Muscle layer of colon (tissue), 2 donors: Measurements from ENCODE around the gene PADI1.

ENCODE experiments used
- H3K27ac ChIP-seq: one replicate; pipeline ENCODE4 v1.7.0; 2013; ENCODE audit warnings: low read depth, mild to moderate bottlenecking, low read length, moderate library complexity
- H3K27me3 ChIP-seq, 2 donors: one replicate each; pipeline ENCODE4 v1.7.0; 2013; ENCODE audit warnings: low read length in 2 of 2, mild to moderate bottlenecking in 2 of 2; ENCODE audit not compliant: insufficient read depth in 2 of 2, control insufficient read depth in 1 of 2
- H3K36me3 ChIP-seq: one replicate; pipeline ENCODE4 v1.7.0; 2013; ENCODE audit warnings: mild to moderate bottlenecking, low read length; ENCODE audit not compliant: insufficient read depth
- H3K4me1 ChIP-seq: one replicate; pipeline ENCODE4 v1.7.0; 2013; ENCODE audit warnings: mild to moderate bottlenecking, low read length; ENCODE audit not compliant: insufficient read depth
- H3K4me3 ChIP-seq, 2 donors: one replicate each; pipeline ENCODE4 v1.7.0; 2013; ENCODE audit warnings: low read length in 2 of 2, low read depth in 1 of 2, mild to moderate bottlenecking in 1 of 2, moderate library complexity in 1 of 2
- H3K9ac ChIP-seq: one replicate; pipeline ENCODE4 v1.7.0; 2013; ENCODE audit warnings: low read length
- H3K9me3 ChIP-seq: one replicate; pipeline ENCODE4 v1.7.0; 2013; ENCODE audit warnings: mild to moderate bottlenecking, low read length
- donor health status: abdominal sarcoma.
- donor health status: Adenocarcinoma of cecum.

The PADI1 gene

DNA sequence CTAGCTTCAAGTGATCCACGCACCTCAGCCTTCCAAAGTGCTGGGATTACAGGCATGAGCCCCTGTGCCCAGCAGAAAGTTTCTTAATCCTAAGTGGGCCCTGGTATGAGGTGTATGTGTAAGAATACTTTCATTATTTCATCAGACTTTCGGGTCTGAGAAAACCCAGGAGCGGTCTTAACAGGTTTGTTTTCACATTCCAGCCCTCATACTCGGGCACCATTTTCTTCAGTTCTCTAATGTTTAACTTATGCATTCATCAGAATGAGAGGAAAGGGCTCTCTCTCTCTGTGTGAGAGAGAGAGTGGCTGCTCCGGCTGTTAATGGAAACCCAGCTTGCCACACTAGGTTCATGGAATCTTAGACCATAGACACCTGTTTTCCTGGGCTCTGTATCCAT lies 4.2 kb upstream of the PADI1 start:
- Histone ChIP-seq H3K27me3 (no peaks in the 10 kb centered on the region), H3K9me3 (no peaks in the 10 kb centered on the region), H3K4me1 (no peaks in the 10 kb centered on the region), H3K36me3 (no peaks in the 10 kb centered on the region), H3K4me3 (no peak overlapping the region), H3K9ac (no peak overlapping the region), H3K27ac (no peak overlapping the region)

DNA sequence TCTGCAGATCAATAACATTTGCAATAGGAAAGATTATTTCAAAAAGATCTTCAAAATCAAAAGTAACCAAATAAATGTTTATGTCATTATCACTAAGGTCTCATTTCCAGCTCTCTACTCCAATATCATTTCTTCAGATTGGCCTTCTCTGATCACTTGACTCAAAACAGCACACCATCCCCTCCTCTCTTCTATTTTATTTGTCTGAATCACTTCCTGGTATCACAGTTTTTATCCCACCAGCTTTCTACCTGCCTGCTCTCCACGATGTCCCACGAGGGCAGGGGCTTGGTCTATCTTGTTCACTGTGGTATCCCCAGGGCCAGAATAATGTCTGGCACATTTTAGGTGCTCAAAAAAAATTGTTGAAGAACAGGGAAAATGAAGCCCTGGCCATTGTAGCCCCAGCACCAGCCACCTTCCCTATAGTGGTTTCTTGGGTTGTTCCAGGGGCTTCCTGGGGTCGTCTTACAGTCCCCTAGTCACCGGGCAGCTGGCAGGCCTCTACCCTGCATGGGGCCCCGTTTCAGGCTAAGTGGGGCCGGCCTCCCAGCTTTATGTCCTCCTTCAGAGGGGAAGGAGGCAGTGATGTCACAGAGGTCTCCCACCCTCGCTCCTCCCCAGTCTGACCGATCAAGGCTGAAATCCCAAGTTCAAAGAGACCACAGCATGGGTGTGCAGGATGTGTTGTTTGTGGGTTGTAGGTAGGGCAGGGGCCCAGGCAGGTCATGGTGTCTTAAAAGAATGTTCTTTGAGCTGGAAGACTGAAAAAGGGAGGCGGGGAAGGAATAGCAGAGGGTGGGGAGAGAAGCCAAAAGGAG lies 3.5 kb upstream of the PADI1 start:
- Histone ChIP-seq H3K4me1 (no peaks in the 10 kb centered on the region), H3K27ac (no peak overlapping the region), H3K27me3 (no peaks in the 10 kb centered on the region)

DNA sequence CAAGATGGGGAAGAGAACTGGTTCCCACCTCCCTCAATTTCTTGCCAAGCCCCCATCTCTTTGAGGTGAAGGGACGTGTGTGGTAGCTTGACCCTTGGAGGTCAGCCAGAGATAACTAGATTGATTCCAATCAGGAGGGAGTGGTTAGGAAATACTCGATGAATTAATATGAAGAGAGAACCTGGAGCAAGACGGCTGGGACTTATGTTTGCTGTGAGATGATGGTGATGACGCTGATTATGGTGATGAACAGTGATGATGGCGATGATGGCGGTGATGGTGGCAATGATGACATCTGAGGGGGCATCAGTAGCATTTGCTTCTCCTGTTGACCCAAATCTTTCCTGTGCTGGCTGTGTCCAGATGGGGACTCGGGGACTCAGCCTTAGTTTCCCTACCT lies 724 bp downstream of the PADI1 start:
- Histone ChIP-seq H3K27ac (no peak overlapping the region), H3K27me3 (no peaks in the 10 kb centered on the region), H3K36me3 (no peaks in the 10 kb centered on the region), H3K4me3 (no peak overlapping the region), H3K4me1 (no peaks in the 10 kb centered on the region), H3K9ac (no peak overlapping the region), H3K9me3 (no peaks in the 10 kb centered on the region)

More for the DNA sequence above, 3.5 kb upstream of the PADI1 start:
- H3K4me3 ChIP-seq, result no peak overlapping the region
- no peaks in the 10 kb centered on the region for H3K36me3 ChIP-seq
- H3K9me3 ChIP-seq, result no peaks in the 10 kb centered on the region
- no peak overlapping the region for H3K9ac ChIP-seq

DNA sequence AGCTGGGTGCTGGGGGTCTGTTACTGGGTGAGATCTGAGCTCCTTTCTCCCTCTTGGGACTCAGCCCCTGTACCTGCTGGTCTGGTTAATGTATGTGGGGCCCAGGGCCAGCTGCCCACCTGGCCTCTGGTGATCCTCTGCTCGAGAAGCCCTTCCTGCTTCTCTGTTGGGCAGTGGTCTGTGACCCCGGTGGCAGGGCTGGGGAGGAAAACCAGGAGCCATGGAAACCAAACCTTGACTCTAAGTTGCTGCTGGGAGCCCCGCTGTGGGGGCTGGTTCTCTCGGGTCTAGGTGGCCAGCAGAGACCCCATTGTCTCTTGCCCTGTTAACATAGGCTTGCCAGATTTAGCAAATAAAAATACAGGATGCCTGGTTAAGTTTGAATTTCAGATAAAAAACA lies 1.3 kb downstream of the PADI1 start:
- Histone ChIP-seq H3K9me3 (no peaks in the 10 kb centered on the region), H3K9ac (no peak overlapping the region), H3K27me3 (no peaks in the 10 kb centered on the region), H3K4me3 (no peak overlapping the region), H3K36me3 (no peaks in the 10 kb centered on the region), H3K27ac (no peak overlapping the region), H3K4me1 (no peaks in the 10 kb centered on the region)

- Histone ChIP-seq H3K4me1 (no peaks in the 10 kb centered on the region), H3K27me3 (peaks cover 0 to 7% of the 10 kb centered on the region in 2 donors), H3K4me3 (no peak overlapping the region), H3K9ac (no peak overlapping the region), H3K36me3 (no peaks in the 10 kb centered on the region), H3K27ac (no peak overlapping the region), H3K9me3 (no peaks in the 10 kb centered on the region)
These were observed 2.1 kb downstream of the PADI1 start for GRCh38 chr1:17207046-17207445.

DNA sequence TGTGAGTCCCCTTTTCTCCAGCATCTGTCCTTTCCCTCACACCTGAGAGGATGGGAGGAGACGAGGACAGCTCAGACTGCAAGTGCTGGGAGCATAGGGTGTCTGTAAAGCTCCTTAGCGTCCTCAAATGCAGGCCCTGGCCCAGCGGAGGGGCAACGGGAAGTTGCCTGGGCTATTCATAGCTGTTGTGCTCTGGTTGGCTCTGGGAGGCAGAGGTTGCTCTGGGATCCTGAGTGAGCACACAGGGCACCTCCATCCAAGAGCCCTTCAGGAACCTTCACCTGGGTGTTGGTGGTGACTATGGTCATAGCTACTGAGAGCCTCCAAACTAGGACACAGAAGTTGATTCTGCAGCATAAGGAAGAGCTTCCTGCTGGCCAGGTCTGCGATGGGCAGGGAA lies 2.6 kb downstream of the PADI1 start:
- no peak overlapping the region for H3K4me3 ChIP-seq
- no peaks in the 10 kb centered on the region for H3K4me1 ChIP-seq
- no peak overlapping the region for H3K27ac ChIP-seq
- H3K27me3 ChIP-seq, result peaks cover 0 to 12% of the 10 kb centered on the region in 2 donors
- H3K9me3 ChIP-seq, result no peaks in the 10 kb centered on the region
- no peak overlapping the region for H3K9ac ChIP-seq
- H3K36me3 ChIP-seq, result no peaks in the 10 kb centered on the region

GRCh38 chr1:17207966-17208418 lies 3.1 kb downstream of the PADI1 start:
- Histone ChIP-seq H3K36me3 (no peaks in the 10 kb centered on the region), H3K27me3 (peaks cover 0 to 15% of the 10 kb centered on the region in 2 donors), H3K4me1 (no peaks in the 10 kb centered on the region), H3K9me3 (no peaks in the 10 kb centered on the region), H3K4me3 (no peak overlapping the region), H3K9ac (no peak overlapping the region), H3K27ac (no peak overlapping the region)

DNA sequence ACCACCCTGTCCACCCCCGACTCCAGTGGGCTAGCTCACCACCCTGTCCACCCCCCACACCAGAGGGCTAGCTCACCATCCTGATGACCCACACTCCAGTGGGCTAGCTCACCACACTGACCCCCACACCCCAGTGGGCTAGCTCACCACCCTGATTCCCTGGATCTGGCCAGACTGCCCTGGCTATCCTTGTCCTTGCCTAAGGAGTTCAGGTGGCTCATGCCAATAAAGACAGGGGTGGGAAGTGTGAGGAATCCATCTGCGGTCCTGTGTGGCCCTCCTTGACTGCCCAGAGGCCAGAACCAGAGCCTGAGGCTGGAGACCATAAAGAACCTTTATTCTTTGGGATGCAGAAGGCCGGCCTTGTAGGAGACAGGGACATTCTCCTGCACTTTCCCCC lies 3.6 kb downstream of the PADI1 start:
- Histone ChIP-seq H3K36me3 (no peaks in the 10 kb centered on the region), H3K27ac (no peak overlapping the region), H3K4me3 (no peak overlapping the region), H3K27me3 (peaks cover 4 to 18% of the 10 kb centered on the region in 2 donors), H3K4me1 (no peaks in the 10 kb centered on the region), H3K9ac (no peak overlapping the region), H3K9me3 (no peaks in the 10 kb centered on the region)

DNA sequence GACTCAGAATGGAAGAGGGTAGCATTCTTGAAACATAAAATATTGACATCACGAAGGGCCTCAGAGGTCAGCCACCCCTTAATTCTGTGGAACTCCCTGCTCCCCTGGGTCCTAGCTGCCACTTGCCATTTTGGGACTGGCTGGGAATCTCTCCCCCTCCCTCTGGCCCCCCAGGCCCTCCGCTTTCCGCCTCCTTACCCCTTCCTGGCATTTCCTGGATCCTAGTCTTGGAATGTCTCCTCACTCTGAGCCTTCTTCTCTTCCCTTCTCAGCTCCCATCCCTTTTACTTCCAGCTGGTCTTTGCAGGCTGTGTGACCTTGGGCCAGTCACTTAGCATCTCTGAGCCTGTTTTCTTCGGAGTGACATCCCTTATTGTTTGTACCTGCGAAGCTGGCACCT lies 4.5 kb downstream of the PADI1 start:
- H3K4me3 ChIP-seq, result no peak overlapping the region
- H3K36me3 ChIP-seq, result no peaks in the 10 kb centered on the region
- no peak overlapping the region for H3K27ac ChIP-seq
- no peaks in the 10 kb centered on the region for H3K9me3 ChIP-seq
- H3K27me3 ChIP-seq, result peaks cover 12 to 27% of the 10 kb centered on the region in 2 donors
- no peak overlapping the region for H3K9ac ChIP-seq
- no peaks in the 10 kb centered on the region for H3K4me1 ChIP-seq

DNA sequence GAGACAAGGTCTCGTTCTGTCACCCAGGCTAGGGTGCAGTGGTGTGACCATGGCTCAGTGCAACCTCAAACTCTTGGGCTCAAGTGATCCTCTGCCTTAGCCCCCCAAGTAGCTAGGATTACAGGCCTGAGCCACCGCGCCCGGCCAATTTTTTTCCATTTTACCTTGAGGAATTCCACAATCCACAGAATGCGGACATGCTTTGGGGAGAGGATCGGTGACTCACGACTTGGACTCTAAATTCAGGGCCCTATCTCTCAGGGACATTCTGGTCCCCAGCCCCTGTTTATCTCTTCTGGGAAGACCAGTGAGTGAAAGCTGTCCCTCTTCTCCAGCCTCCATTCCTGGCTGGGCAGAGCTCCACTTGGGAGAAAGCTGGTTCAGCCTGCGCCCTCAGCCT lies 5.2 kb downstream of the PADI1 start:
- H3K4me1 ChIP-seq, result no peaks in the 10 kb centered on the region
- peaks cover 12 to 32% of the 10 kb centered on the region in 2 donors for H3K27me3 ChIP-seq
- H3K9me3 ChIP-seq, result no peaks in the 10 kb centered on the region
- H3K4me3 ChIP-seq, result no peak overlapping the region
- H3K9ac ChIP-seq, result no peak overlapping the region
- H3K36me3 ChIP-seq, result no peaks in the 10 kb centered on the region
- no peak overlapping the region for H3K27ac ChIP-seq

DNA sequence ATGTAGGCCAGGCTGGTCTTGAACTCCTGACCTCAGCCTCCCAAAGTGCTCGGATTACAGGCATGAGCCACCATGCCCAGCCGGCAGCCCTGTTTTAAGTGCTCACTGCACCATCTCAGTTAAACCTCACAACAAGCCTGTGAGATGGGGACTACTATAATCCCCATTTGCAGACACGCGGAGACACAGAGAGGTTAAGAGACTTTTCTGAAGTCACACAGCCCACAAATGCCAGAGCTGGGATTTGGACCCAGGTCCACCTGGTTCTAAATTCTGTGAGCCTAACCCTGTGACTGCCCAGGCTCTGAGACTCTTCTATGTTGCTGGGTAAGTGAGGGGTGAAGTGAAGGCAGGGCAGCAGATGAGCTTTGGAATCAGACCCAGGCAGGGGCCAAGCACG lies 6.4 kb downstream of the PADI1 start:
- Histone ChIP-seq H3K9ac (no peak overlapping the region), H3K36me3 (no peaks in the 10 kb centered on the region), H3K4me3 (no peak overlapping the region), H3K27me3 (peaks cover 12 to 32% of the 10 kb centered on the region in 2 donors), H3K9me3 (no peaks in the 10 kb centered on the region), H3K4me1 (no peaks in the 10 kb centered on the region), H3K27ac (no peak overlapping the region)

DNA sequence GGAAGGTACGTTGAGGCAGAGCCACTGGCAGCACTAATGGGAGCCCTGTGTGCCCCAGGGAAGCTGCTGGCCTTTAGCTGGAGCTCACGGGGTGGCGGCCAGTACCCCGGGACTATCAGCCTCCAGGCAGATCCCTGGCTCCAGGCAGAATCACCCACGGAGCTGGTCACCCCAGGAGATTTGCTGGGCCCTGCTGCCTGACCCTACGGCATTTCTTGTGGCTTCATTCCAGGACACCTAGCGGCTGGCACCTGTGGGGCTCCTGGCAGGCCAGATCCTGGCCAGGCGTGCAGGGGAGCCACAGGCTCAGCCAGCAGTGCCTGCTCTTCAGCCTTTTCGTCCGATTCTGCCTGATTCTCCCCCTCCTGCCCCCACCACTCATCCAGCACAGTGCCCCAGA lies 7.1 kb downstream of the PADI1 start:
- Histone ChIP-seq H3K9me3 (no peaks in the 10 kb centered on the region), H3K9ac (no peak overlapping the region), H3K4me3 (no peak overlapping the region), H3K27me3 (peaks cover 12 to 32% of the 10 kb centered on the region in 2 donors), H3K4me1 (no peaks in the 10 kb centered on the region), H3K36me3 (no peaks in the 10 kb centered on the region), H3K27ac (no peak overlapping the region)
